HFFc6 (cell line): ENCODE results near the gene CCDC116. TPM values are rescaled to one million over a fixed set of nuclear protein-coding genes. Genes with fewer than 3 reads are reported as not detected.
"Not testable (repeated sequence)": the region's sequence is repeated elsewhere in the genome, so short reads cannot be mapped to it uniquely, and the experiment has no call there.

Source experiments
- DNase-seq: peaks from one replicate; pipeline ENCODE4 v3.0.0-alpha.2; 2018
- H3K27ac Mint-ChIP-seq: 2 replicates; pipeline ENCODE4 v1.8.0; 2020; ENCODE audit warnings: mild to moderate bottlenecking, mixed read lengths
- H3K27me3 Mint-ChIP-seq: 2 replicates; pipeline ENCODE4 v1.8.0; 2021; ENCODE audit warnings: mild to moderate bottlenecking, moderate library complexity, mixed read lengths; ENCODE audit not compliant: insufficient read depth
- H3K36me3 Mint-ChIP-seq: 2 replicates; pipeline ENCODE4 v1.8.0; 2021; ENCODE audit warnings: low read depth, mixed read lengths
- H3K4me1 Mint-ChIP-seq: 2 replicates; pipeline ENCODE4 v1.8.0; 2020; ENCODE audit warnings: low read depth, mixed read lengths
- H3K4me3 Mint-ChIP-seq: 2 replicates; pipeline ENCODE4 v1.8.0; 2020; ENCODE audit warnings: mild to moderate bottlenecking, moderate library complexity, mixed read lengths
- H3K9me3 Mint-ChIP-seq: 2 replicates; pipeline ENCODE4 v1.8.0; 2020; ENCODE audit warnings: mild to moderate bottlenecking, mixed read lengths
- CTCF ChIP-seq: fragments of 200-600 bp; sonication (generic); IDR thresholded peaks from 2 replicates; pipeline ENCODE4 v1.5.0; 2021; ENCODE audit warnings: antibody characterized with exemption, mild to moderate bottlenecking
- total RNA-seq, 6 experiments: library from RNA; stranded (reverse); fragmentation: NEBNext Ultra II Directional; extraction: Animal tissue kit (Norgen Biotek cat#: 25700); gene quantifications; 2 replicates in 1 of 6; 3 replicates in 5 of 6; pipeline ENCODE4 v1.2.3, GENCODE V29; 2021

CCDC116 gene
- total RNA-seq, 6 experiments from 2014 or later: 0.16 to 0.33 (median 0.23) TPM

- Mint-ChIP-seq H3K36me3 (peaks cover 15% of the 10 kb centered on the region), H3K9me3 (no peaks in the 10 kb centered on the region), H3K27ac (no peak overlapping the region), H3K4me3 (no peak overlapping the region), H3K4me1 (peaks cover 5% of the 10 kb centered on the region), H3K27me3 (peaks cover 6% of the 10 kb centered on the region)
- TF ChIP-seq CTCF: no peak
- no peak for DNase-seq
These were observed 39.6 kb downstream of the CCDC116 start for GRCh38 chr22:21672107-21672629.

GRCh38 chr22:21673534-21674321 lies 41.2 kb downstream of the CCDC116 start:
- Mint-ChIP-seq H3K9me3 (no peaks in the 10 kb centered on the region), H3K36me3 (peaks cover 14% of the 10 kb centered on the region), H3K4me3 (no peak overlapping the region), H3K4me1 (no peaks in the 10 kb centered on the region), H3K27me3 (peaks cover 3% of the 10 kb centered on the region), H3K27ac (no peak overlapping the region; the same call in 1 of the 2 replicates)
- DNase-seq: no peak
- no peak for TF ChIP-seq CTCF

GRCh38 chr22:21674638-21675245 lies 42.2 kb downstream of the CCDC116 start:
- Mint-ChIP-seq H3K9me3 (no peaks in the 10 kb centered on the region), H3K27me3 (peaks cover 3% of the 10 kb centered on the region), H3K4me3 (no peak overlapping the region), H3K36me3 (peaks cover 14% of the 10 kb centered on the region), H3K27ac (no peak overlapping the region), H3K4me1 (no peaks in the 10 kb centered on the region)
- DNase-seq: no peak
- TF ChIP-seq CTCF: no peak

- Mint-ChIP-seq H3K4me3 (no peak overlapping the region), H3K27ac (no peak overlapping the region), H3K4me1 (no peaks in the 10 kb centered on the region)
These were observed 45.3 kb downstream of the CCDC116 start for GRCh38 chr22:21677606-21678443.

GRCh38 chr22:21678842-21679241 lies 46.3 kb downstream of the CCDC116 start:
- H3K27ac Mint-ChIP-seq, H3K4me3 Mint-ChIP-seq, H3K4me1 Mint-ChIP-seq, H3K9me3 Mint-ChIP-seq, H3K27me3 Mint-ChIP-seq, DNase-seq: not testable (repeated sequence)
- peaks cover 14% of the 10 kb centered on the region for H3K36me3 Mint-ChIP-seq

More at GRCh38 chr22:21677606-21678443, 45.3 kb downstream of the CCDC116 start:
- Mint-ChIP-seq H3K36me3 (peaks cover 14% of the 10 kb centered on the region), H3K27me3 (peaks cover 4% of the 10 kb centered on the region), H3K9me3 (no peaks in the 10 kb centered on the region)
- no peak for TF ChIP-seq CTCF
- no peak for DNase-seq
